IMR-90 (cell line): Measurements from ENCODE around the gene CNTN5. TPM values are rescaled to one million over a fixed set of nuclear protein-coding genes. Genes with fewer than 3 reads are reported as not detected.

ENCODE experiments used
- ATAC-seq: fragments of 200-7000 bp; cut with Tn5 transposase; 2 replicates; pipeline ENCODE4 v1.9.1; 2020; ENCODE audit warnings: low read depth, mild to moderate bottlenecking, moderate library complexity
- BruUV-seq: library from RNA; stranded (reverse); fragments of 400-500 nt; replicated peaks from 2 replicates; lab custom pipeline; 2021; lab: Mats Ljungman, UMichigan
- CTCF ChIA-PET: fragments of 300-600 bp; formaldehyde crosslinking; extraction: SDS; loops from one replicate; lab custom pipeline; 2021; ENCODE audit warnings: antibody characterized with exemption; lab: Yijun Ruan, JAX
- POLR2A ChIA-PET: fragments of 300-600 bp; sonication (Branson Sonifier 250); formaldehyde crosslinking; loops from one replicate; lab custom pipeline; 2022; ENCODE audit warnings: antibody characterized with exemption; ENCODE audit not compliant: unreplicated experiment; lab: Charles Lee
- DNase-seq: peaks from one replicate; pipeline ENCODE4 v3.0.0; 2013
- H2AFZ ChIP-seq: replicated peaks from 2 replicates; pipeline ENCODE3; 2013; ENCODE audit warnings: low read length, mild to moderate bottlenecking; ENCODE audit not compliant: poor library complexity
- H2AK5ac ChIP-seq: 2 replicates; pipeline ENCODE4 v1.6.1; 2013; ENCODE audit warnings: low read depth, low read length, inconsistent platforms
- H2AK9ac ChIP-seq: replicated peaks from 2 replicates; pipeline ENCODE3; 2013; ENCODE audit warnings: mild to moderate bottlenecking, low read depth, low read length, moderate library complexity; ENCODE audit not compliant: poor library complexity
- H2BK120ac ChIP-seq: 2 replicates; pipeline ENCODE4 v1.6.1; 2013; ENCODE audit warnings: low read depth, low read length, inconsistent platforms
- H2BK15ac ChIP-seq: 3 replicates; pipeline ENCODE4 v1.6.1; 2013; ENCODE audit warnings: low read depth, low read length, inconsistent platforms
- H2BK20ac ChIP-seq: 2 replicates; pipeline ENCODE4 v1.6.1; 2013; ENCODE audit warnings: low read depth, mild to moderate bottlenecking, inconsistent platforms, low read length, moderate library complexity
- H2BK5ac ChIP-seq: 2 replicates; pipeline ENCODE4 v1.6.1; 2013; ENCODE audit warnings: mild to moderate bottlenecking, low read depth, low read length, inconsistent platforms; ENCODE audit not compliant: poor library complexity, severe bottlenecking
- H3K14ac ChIP-seq: replicated peaks from 2 replicates; pipeline ENCODE4 v1.6.1; 2013; ENCODE audit warnings: low read depth, low read length, inconsistent platforms
- H3K18ac ChIP-seq: 2 replicates; pipeline ENCODE4 v1.6.1; 2013; ENCODE audit warnings: low read depth, low read length, control low read depth
- H3K23ac ChIP-seq: 2 replicates; pipeline ENCODE4 v1.6.1; 2013; ENCODE audit warnings: low read depth, low read length, inconsistent platforms
- H3K27ac ChIP-seq: 2 replicates; pipeline ENCODE4 v1.5.1; 2013; ENCODE audit warnings: mild to moderate bottlenecking, control low read depth, low read length; ENCODE audit not compliant: insufficient read depth
- H3K27me3 ChIP-seq: 2 replicates; pipeline ENCODE4 v1.6.1; 2013; ENCODE audit warnings: low read length; ENCODE audit not compliant: control insufficient read depth, insufficient read depth
- H3K36me3 ChIP-seq: 2 replicates; pipeline ENCODE4 v1.6.1; 2013; ENCODE audit warnings: low read length, mixed read lengths; ENCODE audit not compliant: control insufficient read depth, insufficient read depth
- H3K4ac ChIP-seq: 2 replicates; pipeline ENCODE4 v1.6.1; 2013; ENCODE audit warnings: low read depth, low read length, inconsistent platforms
- H3K4me1 ChIP-seq: 2 replicates; pipeline ENCODE4 v1.6.1; 2013; ENCODE audit warnings: low read length, mixed read lengths; ENCODE audit not compliant: control insufficient read depth, insufficient read depth
- H3K4me2 ChIP-seq: 2 replicates; pipeline ENCODE4 v1.6.1; 2013; ENCODE audit warnings: low read depth, mild to moderate bottlenecking, control low read depth, low read length, moderate library complexity
- H3K4me3 ChIP-seq: 2 replicates; pipeline ENCODE4 v1.5.1; 2013; ENCODE audit warnings: low read depth, mild to moderate bottlenecking, control low read depth, low read length, moderate library complexity; ENCODE audit not compliant: insufficient read depth
- H3K56ac ChIP-seq: 2 replicates; pipeline ENCODE4 v1.6.1; 2013; ENCODE audit warnings: low read length, inconsistent platforms; ENCODE audit not compliant: insufficient read depth; ENCODE audit errors: extremely low read depth
- H3K79me1 ChIP-seq, 2 experiments: 2 replicates each; pipeline ENCODE4 v1.6.1; 2013; ENCODE audit warnings: low read length in 2 of 2, inconsistent platforms in 1 of 2, low read depth in 1 of 2
- H3K9ac ChIP-seq: 2 replicates; pipeline ENCODE4 v1.6.1; 2013; ENCODE audit warnings: low read depth, low read length, control low read depth
- H3K9me1 ChIP-seq: 2 replicates; pipeline ENCODE4 v1.6.1; 2013; ENCODE audit warnings: low read length, inconsistent platforms; ENCODE audit not compliant: insufficient read depth
- H3K9me3 ChIP-seq: 2 replicates; pipeline ENCODE4 v1.6.1; 2013; ENCODE audit warnings: low read length; ENCODE audit not compliant: control insufficient read depth, insufficient read depth
- H4K20me1 ChIP-seq: 2 replicates; pipeline ENCODE4 v1.6.1; 2013; ENCODE audit warnings: low read length, inconsistent platforms; ENCODE audit not compliant: insufficient read depth
- H4K5ac ChIP-seq: 2 replicates; pipeline ENCODE4 v1.6.1; 2013; ENCODE audit warnings: mild to moderate bottlenecking, low read depth, low read length, control low read depth
- H4K8ac ChIP-seq, 2 experiments: 2 replicates each; pipeline ENCODE4 v1.6.1; 2013; ENCODE audit warnings: low read depth in 2 of 2, low read length in 2 of 2, control low read depth in 1 of 2, inconsistent platforms in 1 of 2
- H4K91ac ChIP-seq: 2 replicates; pipeline ENCODE4 v1.6.1; 2013; ENCODE audit warnings: low read depth, low read length, inconsistent platforms; ENCODE audit not compliant: insufficient read depth
- BHLHE40 ChIP-seq: fragments of 150-350 bp; IDR thresholded peaks from 2 replicates; pipeline ENCODE4 v1.6.1; 2016; ENCODE audit warnings: mild to moderate bottlenecking, low read depth, low read length
- CHD1 ChIP-seq: IDR thresholded peaks from 2 replicates; pipeline ENCODE4 v1.6.1; 2012; ENCODE audit warnings: low read depth, low read length, improper control_type of control experiment
- FOS ChIP-seq: fragments of 150-350 bp; IDR thresholded peaks from 2 replicates; pipeline ENCODE4 v1.6.1; 2016; ENCODE audit warnings: low read depth, low read length
- MAFK ChIP-seq: IDR thresholded peaks from 2 replicates; pipeline ENCODE4 v1.6.1; 2012; ENCODE audit warnings: low read depth, low read length, improper control_type of control experiment
- MAZ ChIP-seq: IDR thresholded peaks from 2 replicates; pipeline ENCODE4 v1.6.1; 2012; ENCODE audit warnings: low read depth, mild to moderate bottlenecking, low read length, improper control_type of control experiment, moderate library complexity, borderline replicate concordance
- POLR2A ChIP-seq: IDR thresholded peaks from 2 replicates; pipeline ENCODE4 v1.6.1; 2012; ENCODE audit warnings: mild to moderate bottlenecking, low read depth, low read length
- RAD21 ChIP-seq: IDR thresholded peaks from 2 replicates; pipeline ENCODE4 v1.6.1; 2012; ENCODE audit warnings: low read length, improper control_type of control experiment
- SMC3 ChIP-seq: fragments of 150-350 bp; IDR thresholded peaks from 2 replicates; pipeline ENCODE4 v1.6.1; 2016; ENCODE audit warnings: low read depth, mild to moderate bottlenecking, antibody characterized with exemption, low read length, moderate library complexity
- WGBS, 2 experiments: methylation state at CpG; one replicate each; pipeline versions ENCODE4 v1.1.5 to v1.1.7; 2013; ENCODE audit warnings: missing lambda C conversion rate in 2 of 2; ENCODE audit not compliant: insufficient read length in 1 of 2; ENCODE audit errors: extremely low coverage in 2 of 2; 5-methylcytosine and 5-hydroxymethylcytosine counted together
- dilution Hi-C: fragments of 300-500 bp; cut with HindIII; formaldehyde crosslinking; loops from one replicate; pipeline ENCODE4 v1.14.3; 2018; ENCODE audit warnings: low sequenced_read_pairs; ENCODE audit not compliant: unreplicated experiment
- in situ Hi-C: fragments of 300-500 bp; cut with MboI; formaldehyde crosslinking; loops from 3 replicates; pipeline ENCODE4 v1.14.3; 2019; ENCODE audit warnings: low sequenced_read_pairs, inconsistent platforms, mixed read lengths
- intact Hi-C: fragments of 100-400 bp; cut with micrococcal nuclease; formaldehyde crosslinking; loops from 2 replicates; pipeline ENCODE4 v1.10.0; 2022
- polyA plus RNA-seq, 3 experiments: library from polyadenylated mRNA; depleted of rRNA; stranded (reverse); fragments of >200 nt; gene quantifications; 2 replicates each; pipeline ENCODE4 v1.2.3, GENCODE V29; 2012; ENCODE audit warnings: low replicate concordance in 1 of 3
- total RNA-seq: library from RNA; depleted of rRNA; stranded (reverse); fragments of >200 nt; gene quantifications from 2 replicates; pipeline ENCODE4 v1.2.3, GENCODE V29; 2012
- TF ChIP-seq, protein P1 (sequence below): fragments of 150-350 bp; IDR thresholded peaks from 2 replicates; pipeline ENCODE4 v1.6.1; 2016; ENCODE audit warnings: low read depth, mild to moderate bottlenecking, low read length, moderate library complexity, borderline replicate concordance
- TF ChIP-seq, protein P2 (sequence below): fragments of 150-350 bp; IDR thresholded peaks from 2 replicates; pipeline ENCODE4 v1.6.1; 2017; ENCODE audit warnings: mild to moderate bottlenecking, antibody characterized with exemption, low read length, low read depth

The CNTN5 gene
- total and polyA plus RNA-seq, 2 of the 4 experiments (the other 2 are of a cell fraction): not detected

DNA sequence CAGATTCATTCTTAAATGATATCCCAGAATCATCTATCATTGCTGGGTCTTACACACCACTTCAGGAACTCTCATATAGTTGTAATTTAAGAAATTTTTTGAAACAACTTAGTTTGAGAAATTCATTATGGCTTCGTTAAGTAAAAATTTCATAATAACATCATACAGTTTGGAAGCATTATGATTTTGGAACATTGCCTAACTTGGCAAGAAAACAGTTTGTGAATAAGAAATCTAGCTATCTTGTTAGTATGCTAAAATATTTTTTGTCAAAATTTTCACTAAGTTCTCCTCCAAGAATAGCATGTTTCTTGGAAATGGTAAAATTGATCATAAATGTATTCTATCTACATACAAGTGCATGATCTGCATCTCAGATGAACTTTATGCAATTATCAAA is 217.7 kb downstream of the CNTN5 start:
- Histone ChIP-seq H3K14ac (no peak overlapping the region), H2BK15ac (no peak overlapping the region), H2AK9ac (no peak overlapping the region), H4K5ac (no peak overlapping the region), H3K9me1 (no peaks in the 10 kb centered on the region), H4K8ac (no peak overlapping the region), H3K27ac (no peak overlapping the region), H3K9me3 (no peaks in the 10 kb centered on the region), H3K18ac (no peak overlapping the region), H3K4me3 (no peak overlapping the region), H2AFZ (no peak overlapping the region), H3K36me3 (no peaks in the 10 kb centered on the region), H2BK20ac (no peak overlapping the region), H3K23ac (no peak overlapping the region), H3K4me1 (no peaks in the 10 kb centered on the region), H3K4ac (no peak overlapping the region), H3K27me3 (no peaks in the 10 kb centered on the region), H4K91ac (no peak overlapping the region), H2AK5ac (no peak overlapping the region), H3K56ac (no peak overlapping the region), H3K9ac (no peak overlapping the region), H4K20me1 (no peaks in the 10 kb centered on the region), H2BK120ac (no peak overlapping the region), H2BK5ac (no peak overlapping the region), H3K4me2 (no peak overlapping the region), H3K79me1 (no peaks in the 10 kb centered on the region)
- DNase-seq (no peak), ATAC-seq (no peak)
- no CpG with 5 or more reads among the region's 1 CpG for WGBS, 2 experiments
- dilution Hi-C loops (no loop called here), in situ Hi-C loops (no loop called here), intact Hi-C loops (no loop called here)
- no TSS peak for BruUV-seq
- POLR2A ChIA-PET: no interaction called here
- CTCF ChIA-PET: interaction anchor here (1.1 kb wide), 1 partner anchor 14 kb away, joined by 3 read pairs; no protein-coding TSS in a partner anchor
- TF ChIP-seq BHLHE40 (no peak), MAFK (no peak), POLR2A (no peak), FOS (no peak), RAD21 (no peak), CHD1 (no peak), SMC3 (no peak), MAZ (no peak)
- TF ChIP-seq, protein P1, sequence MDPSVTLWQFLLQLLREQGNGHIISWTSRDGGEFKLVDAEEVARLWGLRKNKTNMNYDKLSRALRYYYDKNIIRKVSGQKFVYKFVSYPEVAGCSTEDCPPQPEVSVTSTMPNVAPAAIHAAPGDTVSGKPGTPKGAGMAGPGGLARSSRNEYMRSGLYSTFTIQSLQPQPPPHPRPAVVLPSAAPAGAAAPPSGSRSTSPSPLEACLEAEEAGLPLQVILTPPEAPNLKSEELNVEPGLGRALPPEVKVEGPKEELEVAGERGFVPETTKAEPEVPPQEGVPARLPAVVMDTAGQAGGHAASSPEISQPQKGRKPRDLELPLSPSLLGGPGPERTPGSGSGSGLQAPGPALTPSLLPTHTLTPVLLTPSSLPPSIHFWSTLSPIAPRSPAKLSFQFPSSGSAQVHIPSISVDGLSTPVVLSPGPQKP: no peak
- TF ChIP-seq, protein P2, sequence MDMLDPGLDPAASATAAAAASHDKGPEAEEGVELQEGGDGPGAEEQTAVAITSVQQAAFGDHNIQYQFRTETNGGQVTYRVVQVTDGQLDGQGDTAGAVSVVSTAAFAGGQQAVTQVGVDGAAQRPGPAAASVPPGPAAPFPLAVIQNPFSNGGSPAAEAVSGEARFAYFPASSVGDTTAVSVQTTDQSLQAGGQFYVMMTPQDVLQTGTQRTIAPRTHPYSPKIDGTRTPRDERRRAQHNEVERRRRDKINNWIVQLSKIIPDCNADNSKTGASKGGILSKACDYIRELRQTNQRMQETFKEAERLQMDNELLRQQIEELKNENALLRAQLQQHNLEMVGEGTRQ: no peak
